CD14-positive monocyte (primary cell): ENCODE measurements around the gene CTAGE1. TPM values are rescaled to one million over a fixed set of nuclear protein-coding genes. Genes with fewer than 3 reads are reported as not detected.

Experiments used
- DNase-seq, 3 donors: peaks; one replicate each; pipeline ENCODE4 v3.0.0-alpha.2; 2011 to 2022
- H2AFZ ChIP-seq: 2 replicates; pipeline ENCODE4 v1.6.0; 2012; ENCODE audit warnings: mild to moderate bottlenecking, low read depth, low read length, inconsistent platforms; ENCODE audit not compliant: insufficient read depth, poor library complexity, severe bottlenecking
- H3K27ac ChIP-seq, 2 donors: 1 replicate in 1 of 2; 2 replicates in 1 of 2; pipeline ENCODE4 v1.5.1; 2012 to 2013; ENCODE audit warnings: low read length in 2 of 2, control low read depth in 1 of 2, inconsistent platforms in 1 of 2, low read depth in 1 of 2, mild to moderate bottlenecking in 1 of 2
- H3K27me3 ChIP-seq, 2 donors: one replicate each; pipeline versions ENCODE4 v1.6.0 to v1.6.1; 2011 to 2013; ENCODE audit warnings: low read length in 2 of 2; ENCODE audit not compliant: control insufficient read depth in 2 of 2, insufficient read depth in 2 of 2
- H3K36me3 ChIP-seq, 2 donors: replicated peaks in 1 of 2; 1 replicate in 1 of 2; 2 replicates in 1 of 2; pipeline versions ENCODE4 v1.5.1 to v1.6.1; 2012 to 2013; ENCODE audit warnings: low read length in 2 of 2, control low read depth in 1 of 2, inconsistent platforms in 1 of 2, mild to moderate bottlenecking in 1 of 2; ENCODE audit not compliant: insufficient read depth in 2 of 2, control insufficient read depth in 1 of 2
- H3K4me1 ChIP-seq, 2 donors: 1 replicate in 1 of 2; 2 replicates in 1 of 2; pipeline versions ENCODE4 v1.5.1 to v1.6.1; 2012 to 2013; ENCODE audit warnings: low read length in 2 of 2, control low read depth in 1 of 2, inconsistent platforms in 1 of 2, mild to moderate bottlenecking in 1 of 2, moderate library complexity in 1 of 2; ENCODE audit not compliant: insufficient read depth in 2 of 2, control insufficient read depth in 1 of 2
- H3K4me2 ChIP-seq: replicated peaks from 2 replicates; pipeline ENCODE3; 2012; ENCODE audit warnings: low read length, moderate library complexity, mild to moderate bottlenecking; ENCODE audit not compliant: poor library complexity, severe bottlenecking; ENCODE audit errors: extremely low read depth
- H3K4me3 ChIP-seq, 3 experiments: fragments of 200-600 bp in 1 of 3; sonication (generic) in 1 of 3; replicated peaks in 1 of 3; 1 replicate in 2 of 3; 2 replicates in 1 of 3; pipeline ENCODE4 v1.5.1; 2011 to 2013; ENCODE audit warnings: low read length in 3 of 3, mild to moderate bottlenecking in 3 of 3, control low read depth in 2 of 3, low read depth in 2 of 3, inconsistent platforms in 1 of 3, moderate library complexity in 1 of 3
- H3K79me2 ChIP-seq: 2 replicates; pipeline ENCODE4 v1.6.0; 2012; ENCODE audit warnings: mild to moderate bottlenecking, control low read depth, inconsistent platforms, low read length, moderate library complexity; ENCODE audit not compliant: insufficient read depth
- H3K9ac ChIP-seq: 2 replicates; pipeline ENCODE4 v1.6.0; 2017; ENCODE audit warnings: low read length, mild to moderate bottlenecking; ENCODE audit not compliant: insufficient read depth, poor library complexity, severe bottlenecking
- H3K9me3 ChIP-seq, 2 donors: replicated peaks in 1 of 2; 1 replicate in 1 of 2; 2 replicates in 1 of 2; pipeline versions ENCODE4 v1.5.1 to v1.6.1; 2012 to 2013; ENCODE audit warnings: low read length in 2 of 2, control low read depth in 1 of 2; ENCODE audit not compliant: control insufficient read depth in 1 of 2, insufficient read depth in 1 of 2
- H4K20me1 ChIP-seq: 2 replicates; pipeline ENCODE4 v1.6.0; 2012; ENCODE audit warnings: mild to moderate bottlenecking, low read length, control low read depth, moderate library complexity; ENCODE audit not compliant: insufficient read depth
- H3K27ac Mint-ChIP-seq, 7 donors: one replicate each; pipeline ENCODE4 v1.8.0; 2020; ENCODE audit warnings: mild to moderate bottlenecking in 7 of 7, mixed read lengths in 7 of 7, moderate library complexity in 6 of 7, inconsistent platforms in 2 of 7
- H3K27me3 Mint-ChIP-seq, 3 donors: one replicate each; pipeline ENCODE4 v1.8.0; 2021 to 2022; ENCODE audit warnings: low read depth in 3 of 3, mild to moderate bottlenecking in 3 of 3, mixed read lengths in 3 of 3, moderate library complexity in 3 of 3, inconsistent platforms in 1 of 3
- H3K36me3 Mint-ChIP-seq, 2 donors: one replicate each; pipeline ENCODE4 v1.8.0; 2020; ENCODE audit warnings: mixed read lengths in 2 of 2, inconsistent platforms in 1 of 2, mild to moderate bottlenecking in 1 of 2
- H3K4me1 Mint-ChIP-seq: one replicate; pipeline ENCODE4 v1.8.0; 2020; ENCODE audit warnings: mild to moderate bottlenecking, mixed read lengths
- H3K4me3 Mint-ChIP-seq, 2 donors: one replicate each; pipeline ENCODE4 v1.8.0; 2020; ENCODE audit warnings: mild to moderate bottlenecking in 2 of 2, mixed read lengths in 2 of 2, moderate library complexity in 1 of 2
- H3K9me3 Mint-ChIP-seq, 7 donors: one replicate each; pipeline ENCODE4 v1.8.0; 2020 to 2022; ENCODE audit warnings: mixed read lengths in 7 of 7, mild to moderate bottlenecking in 6 of 7, moderate library complexity in 6 of 7, inconsistent platforms in 2 of 7
- CTCF ChIP-seq: fragments of 200-600 bp; IDR thresholded peaks from one replicate; pipeline ENCODE4 v1.8.0; 2022; ENCODE audit warnings: antibody characterized with exemption, mild to moderate bottlenecking
- WGBS: methylation state at CpG from one replicate; pipeline ENCODE4 v1.1.5; 2013; ENCODE audit warnings: missing lambda C conversion rate; ENCODE audit not compliant: insufficient coverage; 5-methylcytosine and 5-hydroxymethylcytosine counted together
- intact Hi-C, 2 donors: fragments of 100-400 bp; cut with micrococcal nuclease; formaldehyde crosslinking; loops; one replicate each; pipeline versions ENCODE4 v1.15.0 to v1.15.1; 2023
- polyA plus RNA-seq, 3 donors: library from polyadenylated mRNA; depleted of rRNA in 1 of 3; unstranded in 2 of 3; stranded (reverse) in 1 of 3; fragments of 300-500 nt in 2 of 3; fragments of >200 nt in 1 of 3; fragmentation: Illumina TruSeq in 2 of 3; gene quantifications; 1 replicate in 2 of 3; 2 replicates in 1 of 3; pipeline ENCODE4 v1.2.3, GENCODE V29; 2012 to 2021

Gene CTAGE1
- polyA plus RNA-seq, 3 donors: not detected

GRCh38 chr18:22367303-22367702 is 50.4 kb downstream of the CTAGE1 start:
- Histone ChIP-seq H3K27ac (no peak overlapping the region), H3K4me3 (no peak overlapping the region), H3K4me2 (no peak overlapping the region), H3K27me3 (peaks cover 0 to 4% of the 10 kb centered on the region in 2 donors), H3K9me3 (no peaks in the 10 kb centered on the region), H3K79me2 (no peaks in the 10 kb centered on the region), H3K4me1 (no peaks in the 10 kb centered on the region), H3K36me3 (no peaks in the 10 kb centered on the region), H2AFZ (no peak overlapping the region), H3K9ac (no peak overlapping the region), H4K20me1 (no peaks in the 10 kb centered on the region)
- Mint-ChIP-seq H3K27ac (no peak overlapping the region), H3K4me3 (no peak overlapping the region), H3K27me3 (peaks cover 0 to 2% (median 0%) of the 10 kb centered on the region in 3 donors), H3K4me1 (no peaks in the 10 kb centered on the region), H3K9me3 (peaks cover 0 to 3% (median 0%) of the 10 kb centered on the region in 7 donors), H3K36me3 (no peaks in the 10 kb centered on the region)
- intact Hi-C loops: no loop called here
- no peak for DNase-seq
- no peak for TF ChIP-seq CTCF

GRCh38 chr18:22363867-22364463 is 53.8 kb downstream of the CTAGE1 start:
- WGBS: no CpG with 5 or more reads among the region's 1 CpG
- intact Hi-C loops: no loop called here
- no peaks in the 10 kb centered on the region for H3K9me3 ChIP-seq

More at GRCh38 chr18:22363867-22364463, 53.8 kb downstream of the CTAGE1 start:
- Histone ChIP-seq H3K27ac (no peak overlapping the region), H3K79me2 (no peaks in the 10 kb centered on the region), H3K9ac (no peak overlapping the region), H3K4me1 (no peaks in the 10 kb centered on the region), H2AFZ (no peak overlapping the region), H3K4me2 (no peak overlapping the region), H4K20me1 (no peaks in the 10 kb centered on the region), H3K36me3 (no peaks in the 10 kb centered on the region), H3K4me3 (no peak overlapping the region), H3K27me3 (peaks cover 0 to 4% of the 10 kb centered on the region in 2 donors)
- peaks cover 0 to 2% (median 0%) of the 10 kb centered on the region in 7 donors for H3K9me3 Mint-ChIP-seq
- H3K27me3 Mint-ChIP-seq: peaks cover 0 to 2% (median 0%) of the 10 kb centered on the region in 3 donors
- H3K27ac Mint-ChIP-seq: no peak overlapping the region
- no peak overlapping the region for H3K4me3 Mint-ChIP-seq
- no peak for TF ChIP-seq CTCF
- H3K4me1 Mint-ChIP-seq: no peaks in the 10 kb centered on the region
- DNase-seq: no peak
- no peaks in the 10 kb centered on the region for H3K36me3 Mint-ChIP-seq

Other genes with a start within 250 kb of the CTAGE1 start
- under 1 TPM in 1 of 3 donors, not detected in 2; 0.04 TPM for gene GATA6, start 248.3 kb downstream of the CTAGE1 start, polyA plus RNA-seq